Measurements from ENCODE around the gene TNNT3. TPM values are rescaled to one million over a fixed set of nuclear protein-coding genes. Genes with fewer than 3 reads are reported as not detected.

The TNNT3 gene
- total RNA-seq, 1 donor from 2014 or later, result 1.3 TPM

DNA sequence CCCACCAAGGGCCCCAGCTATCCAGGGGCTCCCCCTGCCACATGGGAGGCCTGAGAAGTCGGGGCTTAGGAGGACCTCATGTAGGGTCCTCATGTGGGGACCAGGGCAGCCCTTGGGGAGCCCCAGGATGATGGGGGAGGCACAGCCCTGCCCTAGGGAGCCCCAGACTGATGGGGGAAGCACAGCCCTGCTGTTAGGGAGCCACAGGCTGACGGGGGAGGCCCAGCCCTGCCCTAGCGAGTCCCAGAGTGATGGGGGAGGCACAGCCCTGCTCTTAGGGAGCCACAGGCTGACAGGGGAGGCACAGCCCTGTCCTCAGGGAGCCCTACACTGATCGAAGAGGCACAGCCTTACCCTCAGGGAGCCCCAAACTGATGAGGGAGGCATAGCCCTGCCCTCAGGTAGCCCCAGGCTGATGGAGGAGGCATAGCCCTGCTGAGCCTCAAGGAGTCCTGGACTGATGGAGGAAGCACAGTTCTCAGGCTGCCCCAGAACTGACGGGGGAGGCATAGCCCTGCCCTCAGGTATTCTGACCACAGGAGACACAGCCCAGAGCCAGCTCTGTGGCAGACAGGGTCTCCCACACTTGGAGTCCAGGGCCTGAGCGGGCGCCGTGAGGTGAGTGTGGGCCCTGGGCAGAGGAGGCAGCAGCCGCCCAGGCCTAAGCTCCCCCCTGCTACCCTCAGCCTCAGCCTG lies 38.6 kb upstream of the TNNT3 start:
- Mint-ChIP-seq H3K4me3 (ENCODE audit: unreplicated experiment) (no peak overlapping the region), H3K36me3 (ENCODE audit: low read depth) (no peaks in the 10 kb centered on the region), H3K4me1 (ENCODE audit: low read depth) (peaks cover 26% of the 10 kb centered on the region), H3K27me3 (ENCODE audit: low read depth) (no peaks in the 10 kb centered on the region), H3K9me3 (ENCODE audit: low read depth) (no peaks in the 10 kb centered on the region), H3K27ac (ENCODE audit: unreplicated experiment) (peak overlapping the region; percentile 90)
- TF ChIP-seq CTCF (IDR thresholded peaks at IDR 0.05), result no peak
- DNase-seq (ENCODE audit: low spot score), result peak; percentile 87

GRCh38 chr11:1881442-1882264 lies 37.9 kb upstream of the TNNT3 start:
- Mint-ChIP-seq H3K27me3 (ENCODE audit: low read depth) (no peaks in the 10 kb centered on the region), H3K36me3 (ENCODE audit: low read depth) (no peaks in the 10 kb centered on the region), H3K4me1 (ENCODE audit: low read depth) (peaks cover 19% of the 10 kb centered on the region), H3K9me3 (ENCODE audit: low read depth) (no peaks in the 10 kb centered on the region), H3K4me3 (ENCODE audit: unreplicated experiment) (no peak overlapping the region), H3K27ac (ENCODE audit: unreplicated experiment) (no peak overlapping the region)
- DNase-seq (ENCODE audit: low spot score), result peak; percentile 66
- TF ChIP-seq CTCF (IDR thresholded peaks at IDR 0.05), result no peak

GRCh38 chr11:1882265-1883238 lies 37.0 kb upstream of the TNNT3 start:
- peak; percentile 95 for TF ChIP-seq CTCF (IDR thresholded peaks at IDR 0.05)
- no peak overlapping the region for H3K4me3 Mint-ChIP-seq (ENCODE audit: unreplicated experiment)
- no peak overlapping the region for H3K27ac Mint-ChIP-seq (ENCODE audit: unreplicated experiment)
- no peaks in the 10 kb centered on the region for H3K27me3 Mint-ChIP-seq (ENCODE audit: low read depth)
- H3K36me3 Mint-ChIP-seq (ENCODE audit: low read depth), result no peaks in the 10 kb centered on the region
- peak; percentile 89 for DNase-seq (ENCODE audit: low spot score)
- no peaks in the 10 kb centered on the region for H3K9me3 Mint-ChIP-seq (ENCODE audit: low read depth)
- peaks cover 12% of the 10 kb centered on the region for H3K4me1 Mint-ChIP-seq (ENCODE audit: low read depth)

GRCh38 chr11:1883346-1884302 lies 35.9 kb upstream of the TNNT3 start:
- DNase-seq (ENCODE audit: low spot score), result peak; percentile 69
- peaks cover 9% of the 10 kb centered on the region for H3K4me1 Mint-ChIP-seq (ENCODE audit: low read depth)
- no peaks in the 10 kb centered on the region for H3K9me3 Mint-ChIP-seq (ENCODE audit: low read depth)
- TF ChIP-seq CTCF (IDR thresholded peaks at IDR 0.05), result no peak
- H3K36me3 Mint-ChIP-seq (ENCODE audit: low read depth), result no peaks in the 10 kb centered on the region
- H3K27ac Mint-ChIP-seq (ENCODE audit: unreplicated experiment), result no peak overlapping the region
- no peak overlapping the region for H3K4me3 Mint-ChIP-seq (ENCODE audit: unreplicated experiment)
- no peaks in the 10 kb centered on the region for H3K27me3 Mint-ChIP-seq (ENCODE audit: low read depth)
